Esophagus squamous epithelium (tissue), 4 donors: ENCODE data around the gene CASP8.

Experiments
- POLR2A ChIP-seq, 4 donors: fragments of 450-650 bp; IDR thresholded peaks; one replicate each; pipeline ENCODE4 v1.6.1; 2017; ENCODE audit warnings: antibody characterized with exemption in 4 of 4, mild to moderate bottlenecking in 4 of 4, moderate library complexity in 3 of 4
- TF ChIP-seq, protein P1 (sequence below), 6 experiments: fragments of 450-650 bp in 4 of 6; fragments of 200-600 bp in 2 of 6; sonication (generic) in 2 of 6; IDR thresholded peaks; one replicate each; pipeline ENCODE4 v1.5.1; 2016 to 2019; ENCODE audit warnings: antibody characterized with exemption in 6 of 6, mild to moderate bottlenecking in 4 of 6, moderate library complexity in 4 of 6

DNA sequence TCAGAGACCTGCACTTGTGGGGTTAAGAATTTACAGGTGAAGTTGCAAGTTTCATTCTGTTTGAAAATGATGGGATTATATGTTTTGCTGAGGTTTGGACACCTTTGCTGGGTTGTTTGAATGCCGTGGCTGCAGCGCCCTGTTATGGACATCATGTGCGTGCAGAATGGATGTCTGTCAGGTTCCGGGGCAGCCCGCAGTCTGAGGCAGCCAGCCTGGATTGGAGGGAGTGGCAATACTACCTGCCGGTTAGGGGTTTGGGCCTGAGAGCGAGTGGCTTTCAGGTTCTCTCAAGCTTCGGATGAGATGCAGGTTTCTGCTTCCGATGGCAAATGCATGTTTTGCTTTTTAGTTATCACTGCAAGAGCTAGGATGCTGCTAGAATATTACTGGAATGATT, 1.1 kb downstream of the CASP8 start:
- TF ChIP-seq, protein P1, sequence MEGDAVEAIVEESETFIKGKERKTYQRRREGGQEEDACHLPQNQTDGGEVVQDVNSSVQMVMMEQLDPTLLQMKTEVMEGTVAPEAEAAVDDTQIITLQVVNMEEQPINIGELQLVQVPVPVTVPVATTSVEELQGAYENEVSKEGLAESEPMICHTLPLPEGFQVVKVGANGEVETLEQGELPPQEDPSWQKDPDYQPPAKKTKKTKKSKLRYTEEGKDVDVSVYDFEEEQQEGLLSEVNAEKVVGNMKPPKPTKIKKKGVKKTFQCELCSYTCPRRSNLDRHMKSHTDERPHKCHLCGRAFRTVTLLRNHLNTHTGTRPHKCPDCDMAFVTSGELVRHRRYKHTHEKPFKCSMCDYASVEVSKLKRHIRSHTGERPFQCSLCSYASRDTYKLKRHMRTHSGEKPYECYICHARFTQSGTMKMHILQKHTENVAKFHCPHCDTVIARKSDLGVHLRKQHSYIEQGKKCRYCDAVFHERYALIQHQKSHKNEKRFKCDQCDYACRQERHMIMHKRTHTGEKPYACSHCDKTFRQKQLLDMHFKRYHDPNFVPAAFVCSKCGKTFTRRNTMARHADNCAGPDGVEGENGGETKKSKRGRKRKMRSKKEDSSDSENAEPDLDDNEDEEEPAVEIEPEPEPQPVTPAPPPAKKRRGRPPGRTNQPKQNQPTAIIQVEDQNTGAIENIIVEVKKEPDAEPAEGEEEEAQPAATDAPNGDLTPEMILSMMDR (IDR thresholded peaks at IDR 0.05), result no peak
- TF ChIP-seq POLR2A (IDR thresholded peaks at IDR 0.05), result no peak
